Measurements from ENCODE around the gene GMPPA. TPM values are rescaled to one million over a fixed set of nuclear protein-coding genes. Genes with fewer than 3 reads are reported as not detected.

GMPPA gene
- total RNA-seq, 1 donor from 2014 or later = 29.9 TPM

DNA sequence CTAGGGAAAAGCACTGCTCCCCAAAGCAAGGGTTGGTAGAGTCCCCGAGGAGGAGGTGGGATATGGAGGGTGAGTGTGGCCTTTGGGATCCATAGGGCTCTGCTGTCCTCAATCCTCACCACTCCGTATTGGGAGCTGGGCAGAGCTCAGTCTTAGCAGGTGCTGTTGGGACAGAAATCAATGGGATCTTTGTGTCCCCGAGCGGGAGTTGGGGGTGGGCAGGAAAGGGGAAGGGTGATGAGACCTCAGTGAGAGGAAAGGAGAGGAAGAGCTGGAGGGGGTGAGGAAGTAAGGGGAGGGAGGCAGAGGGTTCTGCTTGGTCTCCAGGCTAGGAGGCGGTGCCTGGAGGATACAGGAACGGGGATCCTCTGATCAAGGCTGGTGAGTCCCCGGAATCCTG, 18.2 kb downstream of the GMPPA start:
- Histone ChIP-seq H3K36me3 (no peaks in the 10 kb centered on the region), H3K9me3 (no peaks in the 10 kb centered on the region), H3K27me3 (ENCODE audit: low read depth) (peaks cover 81% of the 10 kb centered on the region), H3K4me1 (no peaks in the 10 kb centered on the region), H3K27ac (no peak overlapping the region), H3K4me3 (no peak overlapping the region)
- no peak for ATAC-seq
- TF ChIP-seq, protein P1, sequence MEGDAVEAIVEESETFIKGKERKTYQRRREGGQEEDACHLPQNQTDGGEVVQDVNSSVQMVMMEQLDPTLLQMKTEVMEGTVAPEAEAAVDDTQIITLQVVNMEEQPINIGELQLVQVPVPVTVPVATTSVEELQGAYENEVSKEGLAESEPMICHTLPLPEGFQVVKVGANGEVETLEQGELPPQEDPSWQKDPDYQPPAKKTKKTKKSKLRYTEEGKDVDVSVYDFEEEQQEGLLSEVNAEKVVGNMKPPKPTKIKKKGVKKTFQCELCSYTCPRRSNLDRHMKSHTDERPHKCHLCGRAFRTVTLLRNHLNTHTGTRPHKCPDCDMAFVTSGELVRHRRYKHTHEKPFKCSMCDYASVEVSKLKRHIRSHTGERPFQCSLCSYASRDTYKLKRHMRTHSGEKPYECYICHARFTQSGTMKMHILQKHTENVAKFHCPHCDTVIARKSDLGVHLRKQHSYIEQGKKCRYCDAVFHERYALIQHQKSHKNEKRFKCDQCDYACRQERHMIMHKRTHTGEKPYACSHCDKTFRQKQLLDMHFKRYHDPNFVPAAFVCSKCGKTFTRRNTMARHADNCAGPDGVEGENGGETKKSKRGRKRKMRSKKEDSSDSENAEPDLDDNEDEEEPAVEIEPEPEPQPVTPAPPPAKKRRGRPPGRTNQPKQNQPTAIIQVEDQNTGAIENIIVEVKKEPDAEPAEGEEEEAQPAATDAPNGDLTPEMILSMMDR (IDR thresholded peaks at IDR 0.05) = no peak
- intact Hi-C loops (cut with DNase I) = no loop called here
- DNase-seq = no peak

DNA sequence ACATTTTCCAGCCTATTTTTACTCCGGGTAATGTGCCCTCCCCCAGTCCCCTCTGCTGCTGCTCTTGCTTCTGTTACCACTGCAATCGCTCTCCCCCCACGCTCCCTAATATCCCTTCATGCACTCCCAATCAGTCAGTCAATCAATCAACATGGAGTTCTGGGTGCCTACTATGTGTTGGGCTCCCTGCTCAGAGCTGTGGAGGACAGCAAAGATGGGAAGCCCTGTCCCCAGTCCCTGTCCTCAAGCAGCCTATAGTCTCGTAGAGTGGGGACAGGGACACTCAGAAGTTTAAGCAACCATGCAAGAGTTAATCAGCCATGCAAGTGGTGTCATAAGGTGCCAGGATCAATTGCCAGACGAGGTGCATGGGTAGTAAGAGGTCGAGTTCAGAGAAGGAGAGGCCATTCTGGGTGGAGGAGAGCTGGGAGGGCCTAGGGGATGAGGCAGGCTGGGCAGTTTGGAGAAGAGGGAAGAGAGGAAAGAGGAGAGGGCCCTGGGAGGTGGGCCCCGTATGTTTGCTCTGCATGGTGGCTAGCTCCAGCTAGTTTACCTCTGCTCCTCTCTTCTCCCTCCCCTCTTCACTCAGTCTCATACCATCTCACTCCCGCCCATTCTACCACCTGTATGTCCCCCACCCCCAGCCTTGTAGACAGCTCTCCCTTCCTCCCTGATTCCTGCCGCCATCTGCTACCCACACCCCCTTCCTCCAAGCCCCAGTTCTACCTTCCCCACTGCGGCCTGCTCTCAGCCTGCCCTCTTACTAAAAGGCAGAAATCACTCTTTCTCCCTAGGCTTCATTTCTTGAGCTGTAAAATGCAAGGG, 19.5 kb downstream of the GMPPA start:
- TF ChIP-seq, protein P1 (IDR thresholded peaks at IDR 0.05) = no peak
- H3K9me3 ChIP-seq = no peaks in the 10 kb centered on the region
- no peaks in the 10 kb centered on the region for H3K36me3 ChIP-seq
- intact Hi-C loops (cut with DNase I) = no loop called here
- H3K27ac ChIP-seq = no peak overlapping the region
- peaks cover 4% of the 10 kb centered on the region for H3K4me1 ChIP-seq
- ATAC-seq (no peak), DNase-seq (no peak)
- no peak overlapping the region for H3K4me3 ChIP-seq
- H3K27me3 ChIP-seq (ENCODE audit: low read depth) = peaks cover 81% of the 10 kb centered on the region

DNA sequence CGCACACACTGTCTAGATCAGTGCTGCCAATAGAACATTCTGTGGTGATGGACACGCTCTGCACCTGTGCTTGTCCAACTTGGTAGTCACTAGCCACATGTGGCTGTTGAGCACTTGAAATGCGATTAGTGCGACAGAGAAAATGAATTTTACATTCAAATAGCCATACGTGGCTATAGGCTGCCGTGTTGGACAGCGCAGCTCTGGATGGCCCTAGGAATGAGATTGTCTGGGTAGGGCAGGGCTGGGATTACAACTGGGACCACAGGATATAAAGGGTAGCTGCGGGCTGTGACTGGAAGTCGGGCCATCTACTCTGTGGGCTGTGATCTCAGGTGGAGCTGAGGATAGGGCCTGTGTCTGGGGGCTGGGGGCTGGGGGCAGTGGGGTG, 20.8 kb downstream of the GMPPA start:
- no peak overlapping the region for H3K4me3 ChIP-seq
- H3K9me3 ChIP-seq = no peaks in the 10 kb centered on the region
- TF ChIP-seq, protein P1 (IDR thresholded peaks at IDR 0.05) = no peak
- H3K36me3 ChIP-seq = no peaks in the 10 kb centered on the region
- DNase-seq = no peak
- intact Hi-C loops (cut with DNase I) = no loop called here
- no peak for ATAC-seq
- H3K27ac ChIP-seq = no peak overlapping the region
- H3K27me3 ChIP-seq (ENCODE audit: low read depth) = peaks cover 81% of the 10 kb centered on the region
- H3K4me1 ChIP-seq = peaks cover 5% of the 10 kb centered on the region

DNA sequence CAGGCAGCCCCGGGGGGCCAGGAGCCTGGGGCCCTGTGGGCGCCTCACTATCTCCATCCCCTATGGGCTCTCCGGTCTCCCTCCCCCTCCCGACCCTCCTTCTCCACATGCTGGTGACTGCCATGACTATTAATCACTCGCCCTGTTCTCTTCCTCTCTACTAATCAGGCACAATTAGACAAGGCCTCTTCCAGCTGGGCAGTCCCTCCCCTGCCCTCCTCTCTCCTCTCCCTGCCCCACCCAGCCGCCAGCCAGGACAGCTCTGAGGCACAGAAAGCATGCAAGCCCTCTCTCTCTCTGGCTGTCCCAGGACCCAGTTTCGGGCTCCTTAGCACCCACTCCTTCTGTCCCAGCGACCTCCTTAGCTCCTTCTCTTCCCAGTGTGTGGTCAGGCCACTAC, 21.4 kb downstream of the GMPPA start:
- Histone ChIP-seq H3K9me3 (no peaks in the 10 kb centered on the region), H3K27me3 (ENCODE audit: low read depth) (peaks cover 81% of the 10 kb centered on the region), H3K4me3 (no peak overlapping the region), H3K27ac (no peak overlapping the region), H3K4me1 (peaks cover 5% of the 10 kb centered on the region), H3K36me3 (no peaks in the 10 kb centered on the region)
- ATAC-seq = no peak
- intact Hi-C loops (cut with DNase I) = no loop called here
- TF ChIP-seq, protein P1 (IDR thresholded peaks at IDR 0.05) = no peak
- DNase-seq = no peak

DNA sequence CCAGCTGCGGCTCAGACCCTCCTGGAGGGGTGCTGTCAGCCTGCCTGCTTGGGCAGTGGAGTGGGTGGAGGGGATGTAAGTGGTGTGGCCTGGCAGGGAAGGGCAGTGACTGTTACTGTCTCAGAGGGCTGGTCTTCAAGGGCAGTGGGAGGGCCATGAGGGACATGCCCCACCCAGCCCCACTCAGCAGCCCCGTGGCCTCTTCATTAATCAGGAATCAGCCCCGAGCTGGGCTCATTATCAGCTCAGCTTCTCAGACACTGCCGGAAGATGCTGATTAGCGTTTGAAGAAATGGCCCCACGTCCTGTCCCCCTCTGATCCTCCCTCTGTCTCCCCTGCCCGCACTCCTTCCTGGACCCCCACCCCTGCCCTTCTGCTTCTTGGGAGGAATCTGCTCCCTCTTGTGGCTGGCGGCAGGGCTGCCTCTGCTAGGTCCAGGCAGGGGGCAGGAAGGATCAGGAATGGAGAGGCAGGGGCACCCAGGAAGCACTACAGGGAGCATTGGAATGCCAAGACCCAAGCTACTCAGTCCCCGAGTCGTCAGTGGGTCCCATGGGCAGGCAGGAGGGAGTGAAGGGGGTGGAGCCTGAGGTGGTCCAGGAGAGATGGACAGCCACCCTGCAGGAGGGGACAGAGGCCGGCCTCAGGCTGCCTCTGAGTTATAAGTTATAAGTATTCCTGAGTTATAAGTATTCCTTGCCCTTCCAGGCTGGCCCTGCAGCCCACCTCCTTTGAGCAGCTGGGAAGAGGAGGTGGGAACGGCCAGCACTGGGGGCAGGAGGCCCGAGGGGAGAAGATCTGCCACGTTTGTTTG, 22.6 kb downstream of the GMPPA start:
- peak; percentile 49 to 58 for ATAC-seq
- Histone ChIP-seq H3K4me3 (no peak overlapping the region), H3K27ac (no peak overlapping the region), H3K9me3 (no peaks in the 10 kb centered on the region), H3K27me3 (ENCODE audit: low read depth) (peaks cover 84% of the 10 kb centered on the region), H3K4me1 (peaks cover 5% of the 10 kb centered on the region), H3K36me3 (no peaks in the 10 kb centered on the region)
- DNase-seq = no peak
- TF ChIP-seq, protein P1 (IDR thresholded peaks at IDR 0.05) = peak; percentile 41
- intact Hi-C loops (cut with DNase I) = no loop called here
